ENCODE results near the gene CEP120. TPM values are rescaled to one million over a fixed set of nuclear protein-coding genes. Genes with fewer than 3 reads are reported as not detected.
"Not testable (repeated sequence)": the region's sequence is repeated elsewhere in the genome, so short reads cannot be mapped to it uniquely, and the experiment has no call there.

Gene CEP120
- total RNA-seq, 1 experiment from 2014 or later, result 25.5 TPM

GRCh38 chr5:123434796-123435195, 11.6 kb upstream of the CEP120 start:
- peaks cover 5% of the 10 kb centered on the region for H3K4me1 ChIP-seq (ENCODE audit: insufficient read depth, low read length, poor library complexity, severe bottlenecking)
- H3K4me3 ChIP-seq (ENCODE audit: low read depth, low read length, poor library complexity, severe bottlenecking), result no peak overlapping the region
- BruUV-seq (replicated peaks), result no TSS peak
- no peak for TF ChIP-seq CTCF (conservative IDR thresholded peaks at IDR 0.05; ENCODE audit: low read depth, low read length)
- no peak for TF ChIP-seq EZH2 (IDR thresholded peaks at IDR 0.05; ENCODE audit: borderline replicate concordance, low read depth, low read length, poor library complexity, severe bottlenecking)
- DNase-seq (ENCODE audit: low spot score), result no peak
- H3K27me3 ChIP-seq (replicated peaks; ENCODE audit: insufficient read depth, low read depth, low read length, poor library complexity), result no peaks in the 10 kb centered on the region
- H3K9me3 ChIP-seq (ENCODE audit: low read depth, low read length, poor library complexity, severe bottlenecking), result no peaks in the 10 kb centered on the region
- H3K27ac ChIP-seq (ENCODE audit: low read depth, low read length, poor library complexity, severe bottlenecking), result no peak overlapping the region
- POLR2A ChIA-PET (ENCODE audit: low non-redundant PET), result no interaction called here
- intact Hi-C loops (cut with micrococcal nuclease; ENCODE audit: unreplicated experiment), result no loop called here
- CTCF ChIA-PET, result no interaction called here
- no peaks in the 10 kb centered on the region for H3K36me3 ChIP-seq (ENCODE audit: insufficient read depth, low read length, poor library complexity, severe bottlenecking)

- BruUV-seq (replicated peaks), result no TSS peak
- H3K27me3 ChIP-seq (replicated peaks; ENCODE audit: insufficient read depth, low read depth, low read length, poor library complexity), result no peaks in the 10 kb centered on the region
- H3K9me3 ChIP-seq (ENCODE audit: low read depth, low read length, poor library complexity, severe bottlenecking), result no peaks in the 10 kb centered on the region
- no peak overlapping the region for H3K4me3 ChIP-seq (ENCODE audit: low read depth, low read length, poor library complexity, severe bottlenecking)
- ChIA-PET POLR2A (ENCODE audit: low non-redundant PET) (no interaction called here), CTCF (no interaction called here)
- DNase-seq (ENCODE audit: low spot score), result no peak
- H3K36me3 ChIP-seq (ENCODE audit: insufficient read depth, low read length, poor library complexity, severe bottlenecking), result no peaks in the 10 kb centered on the region
- H3K4me1 ChIP-seq (ENCODE audit: insufficient read depth, low read length, poor library complexity, severe bottlenecking), result peaks cover 14% of the 10 kb centered on the region
- H3K27ac ChIP-seq (ENCODE audit: low read depth, low read length, poor library complexity, severe bottlenecking), result no peak overlapping the region
- TF ChIP-seq EZH2 (IDR thresholded peaks at IDR 0.05; ENCODE audit: borderline replicate concordance, low read depth, low read length, poor library complexity, severe bottlenecking), result no peak
- intact Hi-C loops (cut with micrococcal nuclease; ENCODE audit: unreplicated experiment), result no loop called here
These were observed 10.4 kb upstream of the CEP120 start for GRCh38 chr5:123433596-123433995.

GRCh38 chr5:123430441-123430840, 7.2 kb upstream of the CEP120 start:
- POLR2A ChIA-PET (ENCODE audit: low non-redundant PET); BruUV-seq (replicated peaks); DNase-seq (ENCODE audit: low spot score); H3K9me3 ChIP-seq (ENCODE audit: low read depth, low read length, poor library complexity, severe bottlenecking); H3K27me3 ChIP-seq (replicated peaks; ENCODE audit: insufficient read depth, low read depth, low read length, poor library complexity); H3K4me3 ChIP-seq (ENCODE audit: low read depth, low read length, poor library complexity, severe bottlenecking); CTCF ChIA-PET; intact Hi-C loops (cut with micrococcal nuclease; ENCODE audit: unreplicated experiment); H3K36me3 ChIP-seq (ENCODE audit: insufficient read depth, low read length, poor library complexity, severe bottlenecking): not testable (repeated sequence)
- Histone ChIP-seq H3K4me1 (ENCODE audit: insufficient read depth, low read length, poor library complexity, severe bottlenecking) (peaks cover 14% of the 10 kb centered on the region), H3K27ac (ENCODE audit: low read depth, low read length, poor library complexity, severe bottlenecking) (peak overlapping the region; percentile 80)

- no peaks in the 10 kb centered on the region for H3K9me3 ChIP-seq (ENCODE audit: low read depth, low read length, poor library complexity, severe bottlenecking)
- CTCF ChIA-PET, result no interaction called here
- H3K4me1 ChIP-seq (ENCODE audit: insufficient read depth, low read length, poor library complexity, severe bottlenecking), result peaks cover 14% of the 10 kb centered on the region
- TF ChIP-seq CTCF (conservative IDR thresholded peaks at IDR 0.05; ENCODE audit: low read depth, low read length) (no peak), EZH2 (IDR thresholded peaks at IDR 0.05; ENCODE audit: borderline replicate concordance, low read depth, low read length, poor library complexity, severe bottlenecking) (no peak)
- peak overlapping the region; percentile 80 for H3K27ac ChIP-seq (ENCODE audit: low read depth, low read length, poor library complexity, severe bottlenecking)
- no peaks in the 10 kb centered on the region for H3K36me3 ChIP-seq (ENCODE audit: insufficient read depth, low read length, poor library complexity, severe bottlenecking)
- no peak overlapping the region for H3K4me3 ChIP-seq (ENCODE audit: low read depth, low read length, poor library complexity, severe bottlenecking)
- H3K27me3 ChIP-seq (replicated peaks; ENCODE audit: insufficient read depth, low read depth, low read length, poor library complexity), result no peaks in the 10 kb centered on the region
- peak; percentile 84 for DNase-seq (ENCODE audit: low spot score)
- POLR2A ChIA-PET (ENCODE audit: low non-redundant PET), result no interaction called here
- no TSS peak for BruUV-seq (replicated peaks)
- intact Hi-C loops (cut with micrococcal nuclease; ENCODE audit: unreplicated experiment), result loop anchor here (10.0 kb wide), 1 partner anchor 175 kb away; no protein-coding TSS in a partner anchor
These were observed 6.8 kb upstream of the CEP120 start for GRCh38 chr5:123429993-123430392.
